Glomerular endothelial cell (primary cell): ENCODE results near the gene KSR2. TPM values are rescaled to one million over a fixed set of nuclear protein-coding genes. Genes with fewer than 3 reads are reported as not detected.
A peak's percentile ranks its signal among the peaks of the same experiment; 100 is the strongest.

Source experiments
- DNase-seq: peaks from one replicate; pipeline ENCODE4 v3.0.0-alpha.2; 2011; ENCODE audit warnings: low read depth, low spot score; ENCODE audit errors: extremely low read depth
- total RNA-seq: library from RNA; depleted of rRNA; stranded (reverse); fragments of >200 nt; gene quantifications from 2 replicates; pipeline ENCODE4 v1.2.3, GENCODE V29; 2015

KSR2 gene
- total RNA-seq, 1 donor from 2014 or later, result 1.3 TPM

DNA sequence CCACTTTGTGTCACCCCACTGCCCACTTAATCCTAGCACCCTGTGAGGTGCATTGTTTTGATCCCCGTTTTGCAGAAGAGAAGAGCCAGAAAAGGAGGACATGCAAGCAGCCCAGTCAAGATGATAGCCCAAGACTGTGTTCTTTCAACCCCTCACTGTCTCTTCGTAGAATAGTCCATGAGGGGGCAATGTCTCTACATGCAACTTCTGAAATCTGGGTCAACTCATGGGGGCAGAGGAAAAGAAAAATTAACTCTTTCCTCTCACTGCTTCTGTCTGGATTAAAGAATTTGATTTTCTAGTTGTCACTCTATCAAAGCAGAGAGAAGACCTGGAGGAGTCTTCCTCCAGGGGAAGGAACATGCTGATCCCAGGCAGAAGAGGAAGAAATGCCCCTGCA, 377.8 kb downstream of the KSR2 start:
- DNase-seq, result no peak

GRCh38 chr12:117590386-117590785, 378.4 kb downstream of the KSR2 start:
- no peak for DNase-seq

DNA sequence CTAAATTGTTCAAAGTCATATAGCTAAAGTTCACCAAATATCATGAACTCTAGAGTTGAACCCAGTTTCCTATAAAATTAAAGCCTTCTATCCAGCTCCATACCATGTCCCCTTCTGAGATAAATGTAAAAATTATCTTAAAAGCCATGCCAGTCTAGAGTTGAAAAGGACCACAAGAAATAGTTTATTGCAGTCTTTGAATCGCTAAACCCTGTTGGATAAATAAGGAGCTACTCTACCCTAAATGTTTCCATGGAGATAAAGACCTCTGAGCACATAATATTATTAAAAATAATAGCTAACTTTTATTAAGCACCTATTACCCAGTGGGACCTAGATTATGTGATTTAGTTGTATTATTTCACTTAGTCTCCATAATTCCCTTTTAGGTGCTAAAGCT, 379.8 kb downstream of the KSR2 start:
- no peak for DNase-seq

DNA sequence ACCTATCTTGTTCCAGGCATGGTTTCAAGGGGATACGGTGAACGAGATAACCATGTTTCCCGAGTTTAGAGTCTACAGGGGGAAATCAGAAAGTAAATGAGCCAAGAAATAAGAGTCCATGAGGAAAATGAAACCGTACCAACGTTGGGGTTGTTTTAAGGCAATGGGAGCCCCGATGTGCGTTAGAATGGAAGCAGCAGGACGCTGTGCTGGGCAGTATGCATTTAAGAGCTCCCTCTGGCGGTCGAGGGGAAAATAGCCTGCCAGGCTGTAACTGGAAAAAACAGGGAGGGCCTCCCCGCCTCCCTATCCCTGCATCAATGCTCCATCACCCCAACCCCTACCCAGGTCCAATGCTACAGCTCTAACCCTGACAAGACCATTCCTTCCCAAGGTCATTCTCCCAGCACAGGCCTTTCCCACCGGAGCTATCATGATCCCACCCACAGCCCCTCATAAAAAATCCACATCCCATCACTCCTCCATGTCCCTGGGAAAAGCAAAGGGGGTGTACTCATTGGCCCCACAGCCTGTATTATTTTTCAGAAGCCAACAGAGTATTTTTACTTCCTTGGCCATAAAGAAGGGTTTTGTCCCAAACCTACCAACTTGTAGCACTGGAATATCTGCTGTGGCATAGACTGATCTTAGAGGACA, 381.0 kb downstream of the KSR2 start:
- DNase-seq, result peak; percentile 5

DNA sequence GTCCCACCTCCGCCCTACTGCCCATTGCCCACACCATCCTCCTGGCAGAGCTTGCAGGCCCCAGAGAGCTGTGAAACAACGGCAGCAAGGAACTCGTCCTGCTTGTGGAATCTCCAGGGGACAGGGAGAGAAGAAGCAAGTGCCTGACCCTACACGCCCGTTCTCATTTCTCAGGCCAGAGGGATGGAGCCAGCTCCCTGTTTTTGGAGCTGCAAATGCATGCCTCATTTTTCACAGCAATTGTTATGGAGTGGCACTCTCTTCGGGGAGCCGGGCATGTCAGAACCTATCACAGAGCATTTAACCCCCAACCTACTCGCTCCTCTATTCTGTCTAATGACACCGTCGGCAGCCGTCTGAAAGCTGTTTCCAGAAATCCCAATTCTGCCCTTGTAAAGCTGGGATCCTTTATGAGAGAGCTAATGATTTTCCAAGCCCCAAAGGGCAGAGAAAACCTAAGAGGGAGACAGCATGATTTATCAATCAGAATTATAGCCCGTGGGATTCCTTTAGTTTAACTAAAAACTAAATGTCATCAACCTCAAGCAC, 385.0 kb downstream of the KSR2 start:
- DNase-seq, result no peak

GRCh38 chr12:117583092-117583491, 385.7 kb downstream of the KSR2 start:
- DNase-seq, result no peak

GRCh38 chr12:117582135-117582784, 386.5 kb downstream of the KSR2 start:
- no peak for DNase-seq

DNA sequence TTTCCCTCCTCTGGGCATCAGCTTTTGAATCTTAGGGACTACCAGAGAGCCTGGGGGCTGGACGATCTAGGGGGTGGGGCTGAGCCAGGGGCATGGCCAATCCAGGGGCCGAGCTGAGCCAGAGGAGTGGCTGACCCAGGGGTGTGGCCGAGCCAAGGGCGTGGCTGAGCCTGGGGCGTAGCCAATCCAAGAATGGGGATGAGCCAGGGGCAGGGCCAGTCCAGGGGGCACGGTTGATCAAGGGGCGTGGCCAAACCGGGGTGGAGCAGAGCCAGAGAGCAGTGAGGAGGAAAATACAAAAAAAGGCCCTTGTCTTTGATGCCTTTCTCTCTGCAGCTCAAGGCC, 388.1 kb downstream of the KSR2 start:
- DNase-seq, result no peak

DNA sequence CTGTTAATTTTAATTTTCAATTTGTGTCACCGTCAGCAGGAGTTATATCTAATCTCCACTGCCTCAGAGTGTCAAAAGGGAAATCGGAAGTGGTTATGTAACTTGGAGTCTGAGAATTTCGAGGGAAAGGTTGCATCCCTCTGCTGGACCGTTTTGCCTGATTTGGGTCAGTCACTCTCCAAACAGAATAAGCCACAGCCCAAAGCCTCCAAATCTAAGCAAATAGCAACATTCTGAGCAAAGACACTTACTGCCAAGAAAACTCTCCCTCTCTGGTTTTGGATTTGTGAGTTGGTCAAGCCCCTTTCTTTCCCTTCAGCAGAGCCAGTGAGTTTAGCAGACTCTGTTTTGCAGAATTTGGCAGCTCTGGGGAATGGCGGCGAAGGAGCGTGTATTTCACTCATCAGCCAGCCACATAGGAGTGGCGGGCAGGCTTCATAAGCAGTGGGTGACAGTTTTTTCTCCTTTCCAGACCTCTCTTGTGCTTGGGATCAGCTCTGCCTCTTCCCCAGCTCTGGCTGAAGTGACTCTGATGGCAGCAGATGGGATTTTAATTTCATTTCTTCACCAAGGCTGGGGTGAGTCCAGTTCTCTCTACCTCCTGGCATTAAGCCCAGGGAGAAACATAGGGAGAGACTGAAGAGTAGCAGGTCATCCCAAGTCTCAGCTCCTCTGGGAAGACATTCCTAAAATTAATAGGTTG, 388.6 kb downstream of the KSR2 start:
- DNase-seq, result no peak

DNA sequence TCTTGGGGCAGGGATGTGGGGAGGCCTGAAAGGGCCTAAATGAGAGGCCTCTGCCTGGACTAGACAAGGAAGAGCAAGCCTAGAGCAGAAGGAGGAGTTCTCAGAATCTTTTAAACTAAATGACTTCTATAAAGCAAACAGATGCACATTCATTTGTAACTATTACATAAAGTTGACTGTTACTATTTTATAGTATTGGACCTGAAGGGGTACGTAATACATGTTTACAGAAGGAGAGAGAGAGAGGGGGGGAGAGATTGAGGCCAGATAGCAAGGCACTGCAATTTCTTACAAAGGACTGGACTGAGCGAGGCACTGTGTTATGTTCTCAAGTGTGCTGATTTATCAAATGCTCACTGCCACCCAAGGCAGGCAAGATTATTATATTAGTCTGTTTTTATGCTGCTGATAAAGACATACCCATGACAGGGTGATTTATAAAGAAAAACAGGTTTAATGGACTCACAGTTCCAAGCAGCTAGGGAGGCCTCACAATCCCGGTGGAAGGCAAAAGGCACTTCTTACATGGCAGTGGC, 391.6 kb downstream of the KSR2 start:
- no peak for DNase-seq

DNA sequence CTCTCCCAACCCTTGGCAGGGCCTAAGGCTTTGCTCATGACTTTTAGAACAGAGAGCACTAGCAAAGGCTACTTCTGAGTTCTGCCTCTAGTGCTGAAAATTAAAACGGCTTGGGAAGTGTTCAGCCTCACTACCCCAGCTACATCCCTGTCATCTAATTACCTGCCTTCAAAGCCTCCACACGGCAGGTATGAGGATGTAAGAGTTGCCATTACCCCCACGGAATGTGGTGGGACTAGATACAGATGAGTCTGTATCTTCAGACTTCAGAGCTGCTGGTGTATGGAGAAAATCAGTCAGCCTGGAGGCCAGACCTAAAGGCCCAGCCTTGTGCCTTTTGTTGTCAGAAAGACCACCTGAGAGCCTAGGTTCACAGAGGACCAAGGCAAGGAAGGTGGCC, 392.7 kb downstream of the KSR2 start:
- no peak for DNase-seq

DNA sequence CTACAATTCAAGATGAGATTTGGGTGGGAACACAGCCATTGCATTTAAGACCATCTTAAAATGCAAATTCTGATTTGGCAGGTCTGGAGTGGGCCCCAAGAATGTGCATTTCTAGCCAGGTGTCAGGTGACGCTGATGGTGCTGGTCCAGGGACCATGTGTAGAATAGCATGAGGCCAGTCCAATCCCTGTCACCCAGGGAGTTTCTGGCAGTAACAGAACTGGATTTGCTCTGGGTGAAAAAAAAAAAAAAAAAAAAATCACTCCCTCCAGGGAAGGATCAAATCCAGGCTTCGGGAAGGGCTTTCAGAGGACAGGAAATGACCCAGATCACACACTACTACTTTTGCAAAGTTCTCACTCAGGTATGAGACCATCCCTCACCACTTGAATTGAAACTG, 394.1 kb downstream of the KSR2 start:
- no peak for DNase-seq

DNA sequence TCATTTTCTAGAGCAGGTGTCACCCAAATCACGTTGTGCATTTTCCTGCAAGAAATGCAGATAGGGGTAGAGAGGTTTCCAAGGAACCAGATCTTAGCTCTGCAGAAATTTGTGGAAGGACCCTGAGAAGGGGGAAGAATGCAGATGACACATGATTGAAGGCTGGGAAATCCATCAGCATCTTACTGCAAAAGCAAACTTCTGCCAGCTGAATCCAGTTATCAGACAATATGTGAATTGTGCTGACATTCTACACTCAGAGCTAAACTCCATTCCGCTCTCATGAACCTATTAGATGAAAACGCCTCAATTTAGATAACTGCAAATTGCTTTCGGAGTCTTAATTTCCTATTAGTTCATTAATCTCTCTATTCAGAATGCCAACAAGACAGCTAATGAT, 396.0 kb downstream of the KSR2 start:
- DNase-seq, result no peak

DNA sequence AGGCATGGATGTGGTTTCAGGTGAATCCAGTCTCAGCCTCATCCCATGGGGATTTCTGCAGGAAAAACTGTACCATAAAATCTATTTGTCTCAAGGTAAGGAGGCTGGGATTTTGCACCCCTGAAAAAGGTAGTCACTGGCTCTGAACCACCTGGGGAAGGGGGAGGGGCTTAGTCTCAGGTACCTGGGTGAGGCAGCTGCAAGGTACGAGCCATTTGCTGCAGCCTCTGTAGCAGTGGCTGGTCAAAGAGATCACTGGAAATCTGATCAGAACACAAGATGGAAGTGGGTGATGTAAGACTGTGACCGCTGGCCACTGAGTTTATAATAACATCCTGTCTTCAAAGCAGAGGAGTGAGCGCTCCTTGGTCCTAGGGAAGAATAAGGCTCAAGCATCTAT, 397.5 kb downstream of the KSR2 start:
- no peak for DNase-seq

DNA sequence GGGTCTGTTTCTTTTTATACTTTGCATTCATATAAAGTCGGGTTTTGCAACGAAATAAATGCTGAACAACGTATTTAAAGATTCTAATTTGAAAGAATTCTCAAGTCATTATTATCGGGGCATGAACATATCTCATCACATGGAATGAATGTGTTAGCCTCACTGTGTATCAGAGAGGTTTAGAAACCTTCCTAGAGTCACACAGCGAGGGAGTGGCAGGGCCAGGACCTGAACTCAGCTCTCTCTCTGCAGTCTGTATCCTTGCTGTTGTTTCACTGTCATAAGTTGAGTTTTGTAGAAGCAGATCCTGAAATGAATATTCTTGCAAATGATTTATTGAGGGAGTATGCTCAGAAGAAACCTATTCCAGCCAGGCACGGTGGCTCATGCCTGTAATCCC, 398.2 kb downstream of the KSR2 start:
- DNase-seq, result no peak

DNA sequence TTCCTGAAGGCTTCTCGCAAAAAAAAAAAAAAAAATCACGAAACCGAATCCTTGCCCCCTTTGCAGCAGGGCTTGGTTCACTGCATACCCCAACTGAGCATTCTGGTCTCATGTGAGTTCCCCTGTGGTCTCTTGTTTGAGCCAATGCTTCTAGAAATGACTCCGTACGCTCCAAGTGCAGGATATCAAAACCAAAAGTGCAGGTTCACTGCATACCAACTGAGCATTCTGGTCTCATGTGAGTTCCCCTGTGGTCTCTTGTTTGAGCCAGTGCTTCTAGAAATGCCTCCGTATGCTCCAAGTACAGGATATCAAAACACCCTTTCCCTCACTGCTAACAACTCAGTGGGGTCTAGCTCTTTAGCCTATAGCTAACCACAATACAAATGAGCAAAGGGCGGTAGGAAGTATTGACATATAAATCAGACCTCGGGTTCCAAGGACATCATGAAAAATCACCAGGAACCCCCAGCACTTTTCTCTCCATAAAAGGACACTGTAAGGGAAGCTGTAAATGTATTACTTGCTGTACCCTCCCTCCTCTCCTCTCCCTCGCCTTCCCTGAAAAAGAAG, 401.1 kb downstream of the KSR2 start:
- no peak for DNase-seq

GRCh38 chr12:117564881-117565280, 403.9 kb downstream of the KSR2 start:
- no peak for DNase-seq

DNA sequence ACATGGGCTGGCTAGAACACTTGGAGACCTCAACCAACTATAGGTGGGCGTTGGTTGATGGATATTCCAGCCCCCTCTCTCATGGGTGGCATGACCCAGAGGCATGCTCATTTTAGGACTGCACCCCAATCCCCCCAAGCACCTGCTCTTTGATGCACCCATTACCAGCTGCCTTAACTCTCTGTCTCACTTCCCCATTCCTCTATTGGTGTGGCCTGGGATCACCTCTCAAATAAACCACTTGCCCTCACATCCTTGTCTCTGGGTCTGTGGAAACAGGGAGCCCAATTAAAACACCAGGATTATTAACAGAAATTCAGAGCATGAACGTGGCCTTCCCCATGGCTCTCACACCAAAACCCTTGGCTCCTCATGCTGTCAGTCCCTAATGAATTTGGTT, 405.1 kb downstream of the KSR2 start:
- DNase-seq, result no peak

DNA sequence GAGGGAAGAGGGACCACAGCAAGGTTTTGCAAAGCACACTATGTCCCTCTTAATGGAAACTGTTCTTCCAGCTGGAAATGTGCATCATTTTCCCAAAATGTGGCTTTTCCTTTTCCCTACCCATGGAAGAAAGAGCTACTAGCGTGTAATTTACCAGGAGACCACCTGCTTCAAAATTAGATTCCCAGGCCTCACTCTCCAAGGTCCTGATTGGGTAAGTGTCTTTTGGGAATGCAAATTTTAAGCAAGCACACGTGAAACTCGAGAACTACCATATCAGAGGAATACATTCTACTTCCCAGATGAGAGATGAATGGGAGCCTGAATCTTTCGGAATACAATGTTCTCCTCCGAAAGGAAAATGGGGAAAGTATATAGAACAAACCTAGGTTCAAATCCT, 405.8 kb downstream of the KSR2 start:
- DNase-seq, result no peak

- no peak for DNase-seq
These were observed 406.8 kb downstream of the KSR2 start for GRCh38 chr12:117561990-117562389.

GRCh38 chr12:117559978-117560377, 408.8 kb downstream of the KSR2 start:
- DNase-seq, result no peak
